GM21381 (cell line): ENCODE data around the gene CCDC116.
"Not testable (repeated sequence)": the region's sequence is repeated elsewhere in the genome, so short reads cannot be mapped to it uniquely, and the experiment has no call there.

ENCODE experiments used
- ATAC-seq: cut with Tn5 transposase; IDR thresholded peaks from one replicate; pipeline ENCODE4 v1.9.1; 2021; ENCODE audit warnings: mild to moderate bottlenecking, moderate library complexity; ENCODE audit not compliant: unreplicated experiment

CCDC116 gene

DNA sequence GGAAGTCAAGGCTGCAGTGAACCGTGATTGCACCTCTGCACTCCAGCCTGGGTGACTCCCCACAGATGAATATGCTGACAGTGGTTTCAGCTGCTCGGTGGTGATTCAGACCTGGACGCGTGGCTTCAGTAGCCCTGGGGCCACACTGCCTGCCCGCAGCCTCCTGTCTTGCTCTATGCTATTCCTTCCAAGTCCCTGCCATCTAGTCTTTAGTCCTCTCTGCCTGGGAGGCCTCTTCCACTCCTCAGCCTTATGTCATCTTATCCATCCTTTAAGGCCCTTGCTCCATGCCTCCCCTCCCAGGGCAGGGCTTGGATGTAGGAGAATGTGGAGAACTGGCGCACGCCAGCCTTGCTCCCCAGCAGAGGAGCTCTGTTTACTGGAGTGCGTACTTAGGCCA is 25.8 kb upstream of the CCDC116 start:
- no peak for ATAC-seq

- ATAC-seq: not testable (repeated sequence)
Observed at GRCh38 chr22:21609556-21610157, 22.9 kb upstream of the CCDC116 start.

GRCh38 chr22:21611210-21611977 is 21.2 kb upstream of the CCDC116 start:
- no peak for ATAC-seq

- no peak for ATAC-seq
Observed at GRCh38 chr22:21612858-21613257, 19.7 kb upstream of the CCDC116 start.

GRCh38 chr22:21613553-21614233 is 18.9 kb upstream of the CCDC116 start:
- no peak for ATAC-seq

DNA sequence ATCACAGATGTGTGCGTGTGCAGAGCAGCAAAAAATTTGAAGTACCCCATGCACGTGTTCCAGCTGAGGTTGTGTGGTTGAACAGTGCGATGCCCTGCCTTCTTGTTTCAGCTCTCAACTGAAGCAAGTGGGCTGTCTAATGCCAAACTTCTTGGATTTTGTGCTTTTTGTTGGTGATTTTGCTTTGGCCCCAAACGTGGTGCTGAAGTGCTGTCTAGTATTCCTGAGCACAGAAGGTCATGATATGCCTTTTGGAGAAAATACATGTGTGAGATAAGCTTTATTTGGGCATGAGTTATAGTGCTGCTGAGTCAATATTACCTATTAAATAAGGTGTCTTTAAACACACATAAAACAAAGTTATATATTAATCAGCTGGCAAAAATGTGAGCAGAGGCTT is 16.8 kb upstream of the CCDC116 start:
- no peak for ATAC-seq

GRCh38 chr22:21617337-21617736 is 15.2 kb upstream of the CCDC116 start:
- ATAC-seq: not testable (repeated sequence)

- no peak for ATAC-seq
Observed at GRCh38 chr22:21621025-21621424, 11.5 kb upstream of the CCDC116 start.

GRCh38 chr22:21622011-21622918 is 10.3 kb upstream of the CCDC116 start:
- ATAC-seq: no peak

- no peak for ATAC-seq
Observed at GRCh38 chr22:21622919-21623647, 9.5 kb upstream of the CCDC116 start.

DNA sequence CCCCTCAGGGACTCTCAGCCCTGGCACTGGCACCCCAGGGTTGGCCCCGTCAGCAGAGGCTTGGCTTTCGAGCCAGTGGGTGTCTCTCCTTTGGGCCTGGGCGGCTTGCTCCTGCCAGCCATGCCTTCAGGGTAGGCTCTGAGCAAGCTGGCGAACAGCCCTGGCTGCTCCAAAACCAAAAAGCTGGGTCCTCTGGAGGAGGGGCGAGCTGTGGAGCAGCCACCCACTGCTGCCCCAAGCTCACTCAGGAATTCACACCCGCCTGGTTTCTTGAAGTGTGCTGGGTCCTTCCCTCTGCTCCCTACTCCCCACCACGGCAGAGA is 9.0 kb upstream of the CCDC116 start:
- ATAC-seq: no peak

DNA sequence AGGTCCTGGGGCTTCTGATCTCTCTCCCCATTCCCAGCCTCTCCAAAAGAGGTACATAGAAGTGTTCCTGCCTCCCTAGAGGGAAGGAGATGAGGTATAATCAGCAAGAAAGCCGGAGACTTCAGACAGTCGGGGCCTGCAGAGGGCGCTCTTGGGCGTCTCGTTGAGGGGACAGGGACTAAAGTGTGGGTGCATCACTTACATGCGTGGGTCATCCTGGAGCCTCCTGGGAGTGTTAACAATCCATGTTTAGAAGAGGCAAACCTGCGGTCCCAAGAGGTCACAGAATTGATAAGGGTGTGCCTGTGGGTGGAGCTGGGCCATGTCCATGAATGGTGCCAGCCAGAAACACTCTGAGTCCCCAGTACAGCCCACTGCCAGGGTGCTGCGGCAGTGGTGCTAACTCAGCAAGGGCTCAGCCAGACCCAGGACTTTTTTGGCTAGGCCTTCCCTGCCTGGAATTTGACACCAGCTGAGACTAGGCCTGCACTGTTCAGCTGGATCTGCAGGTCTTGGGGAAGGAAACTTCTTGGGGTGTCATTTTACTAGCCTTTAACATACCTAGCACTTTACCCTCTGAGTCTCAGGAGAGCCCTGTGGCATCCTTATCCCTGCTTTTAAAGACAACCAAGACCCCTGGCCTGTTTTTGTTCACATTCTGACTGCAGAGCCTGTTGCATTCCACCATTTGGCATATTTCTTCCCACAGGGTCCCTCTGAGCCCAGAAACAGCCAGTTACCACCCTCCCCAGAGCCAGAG is 8.3 kb upstream of the CCDC116 start:
- ATAC-seq: no peak

DNA sequence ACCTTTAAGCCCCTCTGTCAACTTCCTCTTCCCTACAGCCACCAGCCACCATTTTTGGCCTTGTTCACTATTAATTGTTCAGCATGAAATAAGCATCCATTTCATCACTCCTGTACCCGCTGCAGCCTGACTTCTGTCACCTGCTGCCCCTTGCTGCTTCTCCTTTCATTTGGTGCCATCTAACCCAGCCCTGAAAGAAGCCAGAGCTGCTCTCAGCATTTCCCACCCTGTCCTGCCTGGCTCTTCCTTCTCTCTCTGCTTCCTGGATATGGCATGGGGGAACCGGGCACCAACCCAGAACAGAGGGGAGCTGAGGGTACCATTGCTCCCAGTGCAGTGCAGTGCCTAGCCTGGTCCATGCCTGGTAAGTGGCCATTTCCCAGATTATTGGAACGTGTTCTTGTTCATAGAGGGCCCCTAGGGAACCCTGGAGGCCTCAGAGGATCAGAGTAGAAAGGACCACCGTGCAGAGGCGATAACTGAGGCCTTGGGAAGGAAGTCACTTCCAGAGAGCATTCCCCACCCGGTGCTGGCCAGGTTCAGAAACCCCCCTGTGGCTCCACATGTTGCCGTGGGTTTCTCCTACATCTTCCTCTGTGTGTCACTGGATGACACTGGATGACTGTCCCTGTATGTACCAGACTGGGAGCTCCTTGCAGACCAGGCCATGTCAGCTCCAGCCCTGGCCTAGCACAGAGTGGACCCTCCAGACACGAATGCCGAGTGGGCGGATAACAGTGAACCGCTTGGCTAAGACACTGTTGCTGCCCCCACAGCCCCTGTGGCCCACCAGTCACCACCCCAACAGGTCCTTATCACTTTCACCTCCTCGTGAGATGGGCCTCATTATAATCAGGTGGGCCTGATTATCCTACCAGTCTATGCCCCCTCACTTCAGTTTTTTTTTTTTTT is 7.4 kb upstream of the CCDC116 start:
- no peak for ATAC-seq

- ATAC-seq: no peak
Observed at GRCh38 chr22:21626073-21626734, 6.4 kb upstream of the CCDC116 start.

GRCh38 chr22:21626735-21627469 is 5.7 kb upstream of the CCDC116 start:
- no peak for ATAC-seq

DNA sequence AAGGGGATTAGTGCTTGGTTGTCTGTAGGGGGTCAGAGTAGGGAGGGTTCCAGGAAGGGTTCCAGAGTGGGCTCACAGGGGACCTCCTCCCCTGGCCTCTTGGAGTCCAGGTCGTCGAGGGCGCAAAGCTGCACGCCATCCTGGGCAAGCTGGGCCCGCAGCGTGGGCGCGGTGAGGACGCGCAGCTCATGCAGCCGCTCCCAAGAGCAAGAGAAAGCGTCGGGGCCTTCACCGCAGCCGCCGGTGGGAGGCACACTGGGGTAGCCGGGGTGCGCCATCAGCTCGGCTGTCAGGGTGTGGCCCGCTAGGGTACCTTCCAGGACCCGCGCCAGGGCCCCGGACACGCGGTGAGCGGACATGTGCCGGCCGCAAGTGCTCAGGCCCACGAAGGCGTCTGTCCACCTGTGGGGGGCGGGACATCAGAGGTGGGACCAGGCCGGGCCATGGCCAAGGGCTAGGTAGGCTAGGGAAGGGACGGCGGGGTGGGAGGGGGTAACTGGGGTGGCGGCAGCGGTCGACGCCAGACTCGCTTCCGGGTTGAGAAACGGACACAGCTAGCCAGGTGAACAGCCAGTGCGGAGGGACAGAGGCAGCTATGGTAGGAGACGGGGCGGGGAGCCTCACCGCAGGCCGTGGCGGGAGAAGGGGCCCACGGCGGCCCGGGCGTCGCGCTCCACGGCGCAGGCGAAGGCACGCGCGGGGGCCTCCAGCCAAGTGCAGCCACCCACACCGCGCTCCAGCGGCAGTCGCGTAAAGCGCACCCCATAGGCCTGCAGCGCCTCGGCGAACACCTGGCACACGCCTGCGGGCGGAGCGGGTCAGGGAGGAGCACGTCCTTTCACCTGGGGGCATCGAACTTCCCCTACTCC is 3.9 kb upstream of the CCDC116 start:
- ATAC-seq: no peak
